ENCODE results near the gene GOLGA6L7.
"Not testable (repeated sequence)": the region's sequence is repeated elsewhere in the genome, so short reads cannot be mapped to it uniquely, and the experiment has no call there.

The GOLGA6L7 gene

DNA sequence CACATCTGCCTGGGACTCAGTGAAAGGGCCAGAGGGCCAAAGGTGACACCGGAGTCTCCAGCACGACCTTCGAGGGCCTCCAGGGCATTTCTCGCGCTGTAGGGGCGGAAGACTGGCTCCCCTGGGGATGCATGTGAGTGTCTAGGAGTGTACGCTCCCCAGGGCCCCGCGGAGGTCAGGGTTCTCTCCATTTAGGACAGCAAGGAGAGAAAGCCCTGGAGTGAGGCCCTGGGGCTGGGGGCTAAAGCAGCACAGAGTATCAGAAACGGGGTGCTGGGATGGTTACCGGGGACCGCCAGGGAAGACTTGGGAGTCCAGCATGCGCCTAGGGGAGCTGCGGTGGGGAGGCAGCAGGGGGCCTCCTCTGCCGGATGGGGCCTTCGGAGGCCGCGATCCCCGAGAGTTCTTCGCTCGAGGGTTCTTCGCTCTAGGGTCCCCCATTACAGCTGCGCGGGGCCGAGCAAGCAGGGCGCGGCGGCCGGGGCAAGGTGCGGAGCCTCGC is 36.7 kb upstream of the GOLGA6L7 start:
- no peak for DNase-seq (ENCODE audit: low spot score)
- no peak for FAIRE-seq

DNA sequence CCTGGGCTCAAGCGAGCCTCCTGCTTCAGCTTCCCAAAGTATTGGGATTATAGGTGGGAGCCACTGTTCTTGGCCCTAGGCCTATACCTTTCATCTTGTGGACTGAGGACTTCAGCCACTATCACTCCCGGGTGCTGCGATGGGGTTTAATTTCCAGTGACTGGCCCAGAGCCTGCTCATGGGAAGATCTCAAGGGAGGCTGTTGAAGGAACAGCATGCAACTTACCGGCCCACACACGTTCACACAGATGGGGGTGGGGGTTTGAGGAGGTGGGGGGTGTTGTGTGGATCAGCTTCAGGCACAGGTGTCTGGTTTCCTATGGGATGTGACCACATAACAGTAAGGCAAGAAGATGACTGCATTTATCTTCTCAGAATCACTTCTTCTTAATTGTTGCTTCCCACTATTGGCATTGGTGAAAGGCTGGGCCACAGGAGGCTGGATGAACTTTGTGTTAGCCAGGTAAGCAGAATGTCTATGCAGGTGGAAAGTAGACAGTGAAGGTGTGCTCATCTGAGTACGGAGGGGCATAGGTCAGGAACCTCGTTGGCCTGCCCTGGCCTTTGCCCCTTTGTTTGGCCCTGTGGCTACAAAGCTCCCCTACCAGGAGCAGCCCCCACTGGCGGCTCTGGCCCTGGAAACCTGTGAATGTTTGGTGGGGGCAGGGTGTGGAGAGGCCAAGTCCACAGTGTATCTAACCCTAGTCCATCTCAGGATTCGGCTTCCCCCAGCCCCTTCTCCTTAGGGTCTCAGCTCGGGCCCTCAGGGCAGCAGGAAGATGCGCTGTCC is 35.9 kb upstream of the GOLGA6L7 start:
- DNase-seq (ENCODE audit: low spot score) (no peak), FAIRE-seq (no peak)

DNA sequence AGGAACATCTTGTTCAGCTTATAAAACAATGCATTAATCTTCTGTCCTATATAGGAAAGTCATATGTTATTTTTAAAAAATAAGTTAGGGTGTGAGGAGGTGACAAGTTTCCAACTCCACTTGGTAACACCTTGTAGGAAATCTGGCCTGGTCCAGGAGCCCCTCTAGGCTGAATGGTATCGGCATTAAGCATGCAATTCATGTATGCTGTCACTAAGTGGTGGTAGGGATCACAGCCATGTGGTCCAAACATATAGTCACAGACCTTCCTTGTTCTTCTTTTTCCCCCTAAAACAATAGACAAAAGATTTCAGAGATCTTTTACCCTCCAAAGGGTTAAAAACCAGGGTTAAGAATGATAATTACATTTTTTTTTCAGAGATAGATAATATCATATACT is 33.2 kb upstream of the GOLGA6L7 start:
- DNase-seq (ENCODE audit: low spot score) (no peak), FAIRE-seq (no peak)

DNA sequence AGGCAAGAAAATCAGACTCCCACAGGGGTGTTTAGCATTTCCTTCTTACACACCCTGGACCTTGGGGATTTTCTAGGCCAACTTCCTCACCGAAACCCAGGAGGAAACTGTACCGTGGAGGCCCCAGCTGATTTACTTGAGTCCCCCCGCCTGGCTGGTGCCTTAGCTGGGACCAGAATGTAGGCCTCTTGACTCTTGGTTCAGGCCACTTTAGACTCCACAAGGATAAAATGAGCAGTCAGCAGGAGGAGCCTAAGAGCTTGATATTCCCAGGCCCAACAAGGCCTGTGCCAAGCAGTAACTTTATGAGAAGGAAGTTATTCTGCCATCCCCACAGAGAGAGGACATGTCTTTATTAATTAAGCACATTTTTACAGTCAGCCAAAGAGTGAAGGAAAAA is 32.7 kb upstream of the GOLGA6L7 start:
- FAIRE-seq: no peak
- DNase-seq (ENCODE audit: low spot score): no peak

DNA sequence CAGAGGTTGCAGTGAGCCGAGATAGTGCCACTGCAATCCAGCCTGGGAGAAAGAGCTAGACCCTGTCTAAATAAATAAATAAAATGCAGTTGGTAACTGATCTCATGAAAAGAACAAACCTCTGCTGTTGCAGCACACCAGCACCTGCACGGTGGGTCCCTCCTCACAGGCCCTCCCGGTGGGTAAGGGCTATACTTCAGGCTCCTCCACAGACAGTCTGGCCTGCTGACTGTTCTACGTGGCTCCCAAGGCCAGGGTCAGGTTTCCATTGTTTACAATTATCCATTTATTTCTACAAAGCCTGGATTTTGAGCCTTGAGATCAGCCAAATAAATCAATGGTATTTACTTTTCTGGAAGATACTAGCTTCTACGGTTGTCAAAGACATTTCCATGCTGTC is 32.2 kb upstream of the GOLGA6L7 start:
- DNase-seq (ENCODE audit: low spot score): no peak
- FAIRE-seq: no peak

DNA sequence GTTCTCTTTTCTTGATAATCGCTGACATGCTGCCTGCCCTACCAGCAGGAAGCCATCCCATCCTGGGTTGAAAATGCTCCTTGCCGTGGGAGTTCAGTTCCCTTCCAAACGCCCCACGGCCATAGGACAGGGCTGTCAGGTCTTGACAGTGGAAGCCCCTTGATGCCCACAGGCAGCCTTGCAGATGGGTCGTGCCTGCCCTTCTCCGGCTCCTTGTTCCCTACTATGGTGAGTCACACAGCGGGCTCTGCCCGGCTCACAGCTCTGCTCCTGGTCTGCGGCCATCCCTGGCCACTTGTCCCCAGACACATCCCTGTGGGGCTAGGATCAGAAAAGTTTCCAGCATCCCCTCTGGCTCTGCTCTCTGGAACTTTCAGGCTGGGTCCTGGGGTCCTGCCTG is 31.1 kb upstream of the GOLGA6L7 start:
- DNase-seq (ENCODE audit: low spot score): no peak
- FAIRE-seq: no peak

DNA sequence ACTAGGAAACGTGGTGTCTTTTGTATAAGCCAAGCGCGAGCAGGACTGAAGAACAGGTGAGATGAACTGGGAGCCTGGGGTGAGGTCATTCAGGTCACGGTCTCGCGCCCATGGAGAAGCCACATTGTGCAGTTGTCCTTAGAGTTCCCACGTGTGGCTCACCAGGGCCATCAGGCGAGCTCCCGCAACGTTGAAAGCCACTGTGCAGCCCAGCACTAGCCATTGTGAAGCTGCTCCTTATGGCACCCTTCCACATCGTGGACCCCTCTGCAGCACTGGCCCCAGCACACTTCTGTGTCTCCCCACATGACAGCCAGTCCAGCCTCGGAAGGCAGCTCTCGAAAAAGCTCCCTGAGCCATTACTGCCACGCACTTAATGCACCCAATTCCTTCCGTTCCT is 29.8 kb upstream of the GOLGA6L7 start:
- no peak for FAIRE-seq

DNA sequence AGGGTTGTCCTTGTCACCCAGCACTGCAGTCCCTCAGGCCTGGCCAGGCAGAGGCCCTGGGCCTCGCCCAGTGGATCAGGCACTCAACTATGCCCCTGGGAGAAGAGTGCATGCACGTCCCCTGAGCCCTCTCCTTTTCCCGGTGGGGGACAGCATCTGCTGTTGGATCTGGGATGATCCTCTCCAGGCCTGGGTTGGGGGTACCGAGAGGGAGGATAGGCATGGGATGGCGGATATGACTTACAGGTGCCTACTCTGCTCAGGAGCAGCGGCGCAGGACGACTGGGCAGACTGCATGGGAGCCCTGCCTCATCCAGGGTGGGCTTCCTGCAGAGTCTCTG is 28.4 kb upstream of the GOLGA6L7 start:
- FAIRE-seq: no peak
- DNase-seq (ENCODE audit: low spot score): no peak

More for the DNA sequence above, 29.8 kb upstream of the GOLGA6L7 start:
- no peak for DNase-seq (ENCODE audit: low spot score)

DNA sequence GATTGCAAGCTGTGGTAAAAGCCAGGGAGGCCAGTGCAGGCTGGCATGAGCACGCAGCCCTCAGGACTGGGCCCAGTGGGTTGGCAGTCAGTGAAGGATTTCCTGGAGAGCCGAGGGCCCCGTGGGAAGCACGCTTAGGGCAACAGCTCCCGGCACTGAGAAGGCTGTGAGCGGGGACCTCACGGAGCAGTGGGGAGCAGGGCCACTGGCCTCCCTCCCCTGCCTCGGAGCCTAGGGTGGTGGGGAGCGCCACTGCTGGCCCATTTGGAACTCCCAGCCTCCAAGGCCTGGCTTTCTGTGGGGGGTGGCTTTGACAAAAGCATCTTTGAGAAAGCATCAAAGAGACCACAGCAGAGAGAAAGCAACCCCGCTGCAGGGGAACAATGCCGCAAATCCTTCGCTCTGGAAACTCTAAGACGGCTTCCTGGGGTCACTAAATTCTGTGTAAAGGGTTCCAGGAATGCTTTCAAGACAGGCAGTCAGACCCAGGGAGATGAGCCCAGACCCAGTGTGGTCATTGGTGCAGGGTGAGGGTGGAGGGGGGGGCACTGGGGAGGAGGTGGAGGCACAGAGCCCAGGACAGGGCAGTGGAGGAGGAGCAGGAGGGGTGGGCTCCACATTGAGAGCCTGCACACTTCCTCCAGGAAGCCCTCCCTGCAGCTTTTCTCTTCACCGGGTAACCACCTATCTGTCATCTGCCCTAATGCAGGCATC is 27.8 kb upstream of the GOLGA6L7 start:
- FAIRE-seq: no peak
- no peak for DNase-seq (ENCODE audit: low spot score)

DNA sequence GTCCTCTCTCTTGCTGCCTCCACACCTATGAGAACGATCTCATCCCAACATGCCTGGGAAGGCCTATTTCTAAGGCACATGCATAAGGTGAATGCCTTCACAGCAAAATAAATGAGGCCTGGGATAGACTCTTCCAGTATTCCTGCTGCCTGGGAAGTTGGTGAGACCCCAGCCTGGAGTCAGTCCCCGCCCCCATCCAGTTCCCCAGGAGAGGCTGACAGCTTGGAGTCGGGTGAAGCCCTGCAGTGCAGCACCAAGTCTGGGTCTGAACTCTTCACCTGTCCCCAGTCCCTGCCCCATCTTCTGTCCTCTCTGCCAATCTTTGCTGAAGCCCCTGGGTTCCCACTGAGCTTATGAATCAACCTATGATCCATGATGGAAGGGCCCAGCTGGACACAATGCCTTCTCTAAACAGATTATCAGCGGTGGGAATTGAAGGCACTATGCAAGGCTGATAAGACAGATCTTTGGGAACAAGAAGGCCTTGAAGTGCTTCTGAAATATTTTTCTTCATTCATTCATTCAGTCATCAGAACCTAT is 27.1 kb upstream of the GOLGA6L7 start:
- DNase-seq (ENCODE audit: low spot score) (no peak), FAIRE-seq (no peak)

DNA sequence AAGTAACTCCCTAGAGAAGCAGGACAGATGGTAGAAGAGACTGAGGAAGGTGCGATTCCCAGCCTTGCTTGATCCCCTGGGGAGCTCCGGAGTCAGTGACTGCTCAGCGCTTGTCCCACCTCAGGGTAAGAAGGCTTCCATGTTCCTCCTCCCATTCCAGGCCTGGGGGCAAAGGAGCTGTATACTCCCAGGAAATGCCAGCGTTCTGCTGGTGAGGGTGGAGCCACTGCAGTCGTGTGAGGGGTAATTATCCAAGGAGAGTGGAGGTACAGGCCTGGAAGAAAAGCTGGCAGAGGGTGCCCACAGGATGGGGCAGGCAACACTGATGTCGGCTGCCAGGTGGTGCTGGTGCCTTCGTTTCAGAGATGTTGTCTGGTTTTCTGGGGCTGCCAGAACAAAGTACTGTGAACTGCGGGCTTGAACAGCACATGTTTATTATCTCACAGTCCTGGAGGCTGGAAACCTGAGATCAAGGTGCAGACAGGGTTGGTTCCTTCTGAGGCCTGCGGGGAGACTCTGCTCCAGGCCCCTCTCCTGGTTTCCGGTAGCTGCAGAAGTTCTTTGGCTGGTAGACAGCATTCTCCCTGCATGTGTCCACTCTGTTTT is 25.2 kb upstream of the GOLGA6L7 start:
- DNase-seq (ENCODE audit: low spot score): no peak
- FAIRE-seq: no peak

DNA sequence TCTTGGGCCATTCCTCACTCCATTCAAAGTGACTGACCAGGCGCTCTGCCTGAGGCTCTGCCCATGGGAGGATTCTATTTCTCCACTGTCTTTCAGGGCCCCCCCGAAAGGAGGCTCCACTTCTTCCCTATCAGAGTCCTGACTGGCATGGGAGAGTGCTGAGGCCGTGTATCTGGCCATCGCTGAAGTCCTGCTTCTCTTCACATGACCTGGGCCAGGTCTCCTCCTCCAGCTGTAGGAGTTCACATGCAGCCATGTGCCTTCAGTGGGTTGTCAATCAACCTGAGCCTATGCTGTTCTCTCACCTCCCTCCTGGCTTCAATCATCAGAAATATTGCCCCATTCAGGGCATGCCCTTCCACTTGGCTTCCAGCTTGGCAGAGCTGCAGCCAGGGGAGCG is 24.6 kb upstream of the GOLGA6L7 start:
- FAIRE-seq (no peak), DNase-seq (ENCODE audit: low spot score) (no peak)

DNA sequence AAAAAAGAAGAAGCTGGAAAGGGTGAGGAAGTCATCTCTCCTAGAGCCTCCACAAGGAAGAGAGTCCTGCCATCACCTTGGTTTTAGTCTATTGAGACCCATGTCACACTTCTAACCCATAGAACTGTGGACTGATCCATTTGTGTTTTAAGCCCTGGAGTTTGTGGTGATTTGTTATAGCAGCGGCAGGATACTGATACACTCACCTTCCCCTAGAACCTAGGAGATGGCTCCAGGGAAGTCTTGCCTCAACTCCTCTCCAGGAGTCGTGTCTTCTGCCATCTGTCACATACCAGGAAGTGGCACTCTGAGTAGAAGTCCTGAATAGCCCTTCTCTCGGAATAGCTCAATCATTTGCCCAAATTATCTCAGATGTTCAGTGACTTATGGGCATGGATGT is 22.7 kb upstream of the GOLGA6L7 start:
- DNase-seq (ENCODE audit: low spot score): no peak
- FAIRE-seq: no peak

DNA sequence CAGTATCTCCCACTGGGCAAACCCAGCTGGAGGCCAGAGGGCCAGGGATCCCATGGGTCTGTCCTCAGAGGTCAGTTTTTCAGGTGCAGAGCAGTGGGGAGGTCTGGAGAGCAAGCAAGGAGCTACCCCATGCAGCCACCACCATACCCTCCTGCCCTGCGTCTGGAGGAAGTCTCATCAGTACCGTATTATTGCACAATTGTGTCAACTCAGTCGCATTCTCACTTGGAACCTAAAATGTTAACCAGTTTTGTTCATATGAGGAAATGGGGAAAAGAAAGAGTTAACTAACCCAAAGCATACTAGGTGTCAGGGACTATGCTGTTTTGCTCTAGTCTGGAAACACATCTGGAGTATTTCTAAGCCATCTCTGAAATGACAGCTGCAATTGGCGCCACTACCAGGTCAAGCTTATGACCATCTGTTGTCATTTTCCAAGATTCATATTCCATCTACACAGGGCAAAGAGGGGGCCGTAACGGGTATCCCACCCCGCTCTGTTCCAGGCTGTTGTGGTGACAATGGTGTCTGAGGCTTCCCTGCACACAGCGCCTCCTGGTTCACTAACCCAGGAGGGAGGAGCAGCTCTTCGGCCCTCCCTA is 20.4 kb upstream of the GOLGA6L7 start:
- DNase-seq (ENCODE audit: low spot score) (no peak), FAIRE-seq (no peak)

DNA sequence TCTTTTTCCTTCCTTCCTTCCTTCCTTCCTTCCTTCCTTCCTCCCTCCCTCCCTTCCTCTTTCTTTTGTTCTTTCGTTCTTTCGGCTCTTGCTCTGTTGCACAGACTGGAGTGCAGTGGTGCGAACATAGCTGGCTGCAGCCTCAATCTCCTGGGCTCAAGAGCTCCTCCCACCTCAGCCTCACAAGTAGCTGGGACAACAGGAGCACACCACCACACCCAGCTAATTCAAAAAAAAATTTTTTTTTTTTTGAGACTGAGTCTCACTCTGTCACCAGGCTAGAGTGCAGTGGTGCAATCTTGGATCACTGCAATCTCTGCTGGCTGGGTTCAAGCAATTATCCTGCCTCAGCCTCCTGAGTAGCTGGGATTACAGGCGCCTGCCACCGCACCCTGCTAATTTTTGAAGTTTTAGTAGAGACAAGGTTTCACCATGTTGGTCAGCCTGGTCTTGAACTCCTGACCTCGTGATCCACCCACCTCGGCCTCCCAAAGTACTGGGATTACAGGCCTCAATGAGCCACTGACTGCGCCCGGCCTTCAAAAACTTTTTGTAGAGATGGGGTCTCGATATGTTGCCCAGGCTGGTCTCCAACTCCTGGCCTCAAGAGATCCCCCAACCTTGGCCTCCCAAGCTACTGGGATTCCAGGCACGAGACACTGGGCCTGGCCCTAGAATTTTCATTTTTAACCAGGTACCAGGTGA is 13.3 kb upstream of the GOLGA6L7 start:
- FAIRE-seq; DNase-seq (ENCODE audit: low spot score): not testable (repeated sequence)

DNA sequence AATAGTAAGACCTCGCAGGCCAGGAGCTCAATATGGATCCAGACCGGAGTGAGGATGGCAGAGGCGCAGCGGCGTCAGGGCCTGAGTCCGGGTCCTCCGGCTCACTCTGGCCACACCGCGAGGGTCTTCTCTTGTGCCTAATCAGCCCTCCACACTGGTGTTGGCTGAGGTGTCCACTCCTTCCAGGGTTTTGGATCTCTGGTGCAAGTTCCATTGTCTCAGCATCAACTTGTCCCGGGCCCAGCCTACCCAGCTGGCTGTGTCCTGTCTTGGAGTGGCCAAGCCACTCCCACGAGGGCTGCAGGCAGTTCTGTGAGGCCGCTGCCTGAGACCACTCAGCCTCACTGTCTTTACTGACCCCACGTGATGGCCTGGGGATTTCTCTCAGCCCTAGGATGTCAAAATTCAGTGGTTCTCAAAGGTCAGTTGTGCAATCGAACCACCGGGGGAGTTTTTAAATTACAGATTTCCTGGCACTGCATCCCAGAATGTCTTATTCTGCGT is 12.6 kb upstream of the GOLGA6L7 start:
- FAIRE-seq (no peak), DNase-seq (ENCODE audit: low spot score) (no peak)

DNA sequence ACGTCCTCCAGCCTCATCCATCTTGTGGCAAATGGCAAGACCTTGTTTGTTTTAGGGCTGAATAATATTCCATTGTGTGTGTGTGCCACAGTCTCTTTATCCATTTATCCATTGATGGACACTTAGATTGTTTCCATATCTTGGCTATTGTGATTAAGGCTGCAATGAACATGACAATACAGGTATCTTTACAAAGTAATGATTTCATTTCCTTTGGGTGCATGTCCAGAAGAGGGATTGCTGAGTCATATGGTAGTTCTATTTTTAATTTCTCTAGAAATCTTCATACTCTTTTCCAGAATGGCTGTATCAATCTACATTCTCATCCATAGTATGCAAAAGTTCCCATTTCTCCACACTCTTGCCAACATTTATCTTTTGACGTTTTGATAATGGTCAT is 6.1 kb upstream of the GOLGA6L7 start:
- DNase-seq (ENCODE audit: low spot score); FAIRE-seq: not testable (repeated sequence)

DNA sequence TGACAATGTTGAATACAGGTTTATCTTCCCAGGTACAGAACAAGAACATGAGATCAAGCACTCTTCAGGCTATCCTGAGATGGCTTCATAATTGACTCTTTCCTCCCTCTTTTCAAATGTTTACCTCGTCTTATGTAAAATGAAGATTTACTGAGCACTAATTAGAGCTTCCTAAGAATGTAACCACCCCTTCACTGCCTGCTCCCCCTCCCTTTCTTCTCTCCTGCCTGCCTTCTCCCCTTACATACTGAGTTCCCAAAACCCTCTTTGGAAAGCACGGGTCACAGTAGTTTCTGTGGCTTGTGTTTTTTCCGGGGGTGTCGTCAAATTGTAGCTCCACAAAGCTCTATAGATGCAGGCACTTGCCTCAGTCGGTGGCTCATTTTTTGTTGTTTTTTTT is 5.2 kb upstream of the GOLGA6L7 start:
- DNase-seq (ENCODE audit: low spot score); FAIRE-seq: not testable (repeated sequence)

DNA sequence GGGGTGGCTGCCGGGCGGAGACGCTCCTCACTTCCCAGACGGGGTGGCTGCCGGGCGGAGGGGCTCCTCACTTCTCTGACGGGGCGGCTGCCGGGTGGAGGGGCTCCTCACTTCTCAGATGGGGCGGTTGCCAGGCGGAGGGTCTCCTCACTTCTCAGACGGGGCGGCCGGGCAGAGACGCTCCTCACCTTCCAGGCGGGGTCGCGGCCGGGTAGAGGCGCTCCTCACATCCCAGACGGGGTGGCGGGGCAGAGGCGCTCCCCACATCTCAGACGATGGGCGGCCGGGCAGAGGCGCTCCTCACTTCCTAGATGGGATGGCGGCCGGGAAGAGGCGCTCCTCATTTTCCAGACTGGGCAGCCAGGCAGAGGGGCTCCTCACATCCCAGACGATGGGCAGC is 1.3 kb upstream of the GOLGA6L7 start:
- not testable (repeated sequence) for FAIRE-seq

DNA sequence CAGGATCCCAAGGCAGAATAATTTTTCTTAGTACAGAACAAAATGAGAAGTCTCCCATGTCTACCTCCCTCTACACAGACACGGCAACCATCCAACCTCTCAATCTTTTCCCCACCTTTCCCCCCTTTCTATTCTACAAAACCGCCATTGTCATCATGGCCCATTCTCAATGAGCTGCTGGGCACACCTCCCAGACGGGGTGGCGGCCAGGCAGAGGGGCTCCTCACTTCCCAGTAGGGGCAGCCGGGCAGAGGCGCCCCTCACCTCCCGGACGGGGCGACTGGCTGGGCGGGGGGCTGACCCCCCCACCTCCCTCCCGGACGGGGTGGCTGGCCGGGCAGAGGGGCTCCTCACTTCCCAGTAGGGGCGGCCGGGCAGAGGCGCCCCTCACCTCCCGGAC is 827 bp upstream of the GOLGA6L7 start:
- DNase-seq (ENCODE audit: low spot score); FAIRE-seq: not testable (repeated sequence)

More for the DNA sequence above, 1.3 kb upstream of the GOLGA6L7 start:
- DNase-seq (ENCODE audit: low spot score): not testable (repeated sequence)

DNA sequence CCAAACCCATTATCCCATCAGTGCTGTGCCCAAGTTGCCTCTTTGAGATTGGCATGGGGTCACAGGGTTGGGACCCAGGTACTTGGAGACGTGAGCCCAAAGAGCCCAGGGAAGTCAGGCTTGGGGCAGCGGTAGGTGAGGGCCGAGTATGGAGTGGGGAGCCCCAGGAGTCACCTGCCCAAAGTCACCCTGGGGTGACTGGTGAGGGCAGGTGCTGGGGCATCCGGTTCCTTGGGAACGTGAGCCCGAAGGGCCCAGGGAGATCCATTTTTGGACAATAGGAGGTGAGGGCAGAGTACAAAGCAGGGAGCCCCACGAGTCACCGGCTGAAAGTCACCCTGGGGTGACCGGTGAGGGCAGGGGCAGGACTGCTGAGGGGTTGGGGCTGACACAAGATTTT is 485 bp downstream of the GOLGA6L7 start:
- DNase-seq (ENCODE audit: low spot score); FAIRE-seq: not testable (repeated sequence)

Data from urothelium cell line (cell line).